ENCODE results near the gene IL4I1. TPM values are rescaled to one million over a fixed set of nuclear protein-coding genes. Genes with fewer than 3 reads are reported as not detected.

Gene IL4I1
- total RNA-seq, 1 donor from 2014 or later: not detected

DNA sequence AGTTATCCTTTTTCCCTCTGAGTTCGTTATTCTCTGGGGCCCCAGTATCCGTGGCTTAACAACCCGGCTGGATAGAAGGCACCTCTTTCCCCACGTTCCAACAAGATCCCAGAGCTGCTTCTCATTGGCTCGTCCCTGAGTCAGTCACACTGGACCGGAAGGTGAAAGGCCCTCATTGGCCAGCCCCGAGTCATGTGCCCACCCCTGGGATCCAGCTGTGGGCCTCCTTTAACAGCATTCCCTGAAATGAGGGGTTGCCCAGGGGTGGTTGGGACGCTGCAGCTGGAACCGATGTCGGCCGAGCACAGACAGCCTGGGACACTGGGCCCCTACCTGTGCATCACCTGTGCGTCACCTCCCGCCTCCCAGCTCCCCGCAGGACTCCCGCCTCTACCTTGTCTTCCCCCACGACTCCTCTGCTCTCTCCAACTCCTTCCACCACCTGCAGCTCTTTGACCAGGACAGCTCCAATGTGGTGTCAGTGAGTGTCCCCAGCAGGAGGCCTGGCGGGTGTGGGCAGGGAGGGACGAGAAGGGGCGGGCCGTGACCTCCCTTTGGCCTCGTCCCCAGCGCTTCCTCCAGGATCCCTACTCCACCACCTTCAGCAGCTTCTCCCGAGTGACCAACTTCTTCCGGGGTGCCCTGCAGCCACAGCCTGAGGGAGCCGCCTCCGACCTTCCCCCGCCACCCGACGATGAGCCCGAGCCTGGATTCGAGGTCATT is 14.9 kb downstream of the IL4I1 start:
- H3K36me3 ChIP-seq: peaks cover 82% of the 10 kb centered on the region
- H3K4me3 ChIP-seq: no peak overlapping the region
- no peak overlapping the region for H3K27ac ChIP-seq (replicated peaks)
- TF ChIP-seq, protein P1, sequence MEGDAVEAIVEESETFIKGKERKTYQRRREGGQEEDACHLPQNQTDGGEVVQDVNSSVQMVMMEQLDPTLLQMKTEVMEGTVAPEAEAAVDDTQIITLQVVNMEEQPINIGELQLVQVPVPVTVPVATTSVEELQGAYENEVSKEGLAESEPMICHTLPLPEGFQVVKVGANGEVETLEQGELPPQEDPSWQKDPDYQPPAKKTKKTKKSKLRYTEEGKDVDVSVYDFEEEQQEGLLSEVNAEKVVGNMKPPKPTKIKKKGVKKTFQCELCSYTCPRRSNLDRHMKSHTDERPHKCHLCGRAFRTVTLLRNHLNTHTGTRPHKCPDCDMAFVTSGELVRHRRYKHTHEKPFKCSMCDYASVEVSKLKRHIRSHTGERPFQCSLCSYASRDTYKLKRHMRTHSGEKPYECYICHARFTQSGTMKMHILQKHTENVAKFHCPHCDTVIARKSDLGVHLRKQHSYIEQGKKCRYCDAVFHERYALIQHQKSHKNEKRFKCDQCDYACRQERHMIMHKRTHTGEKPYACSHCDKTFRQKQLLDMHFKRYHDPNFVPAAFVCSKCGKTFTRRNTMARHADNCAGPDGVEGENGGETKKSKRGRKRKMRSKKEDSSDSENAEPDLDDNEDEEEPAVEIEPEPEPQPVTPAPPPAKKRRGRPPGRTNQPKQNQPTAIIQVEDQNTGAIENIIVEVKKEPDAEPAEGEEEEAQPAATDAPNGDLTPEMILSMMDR (IDR thresholded peaks at IDR 0.05; ENCODE audit: borderline replicate concordance): no peak
- peaks cover 22% of the 10 kb centered on the region for H3K4me1 ChIP-seq
- H3K9me3 ChIP-seq (replicated peaks): no peaks in the 10 kb centered on the region
- DNase-seq: no peak
- H3K27me3 ChIP-seq (ENCODE audit: low read depth): no peaks in the 10 kb centered on the region
- intact Hi-C loops (cut with micrococcal nuclease): no loop called here

DNA sequence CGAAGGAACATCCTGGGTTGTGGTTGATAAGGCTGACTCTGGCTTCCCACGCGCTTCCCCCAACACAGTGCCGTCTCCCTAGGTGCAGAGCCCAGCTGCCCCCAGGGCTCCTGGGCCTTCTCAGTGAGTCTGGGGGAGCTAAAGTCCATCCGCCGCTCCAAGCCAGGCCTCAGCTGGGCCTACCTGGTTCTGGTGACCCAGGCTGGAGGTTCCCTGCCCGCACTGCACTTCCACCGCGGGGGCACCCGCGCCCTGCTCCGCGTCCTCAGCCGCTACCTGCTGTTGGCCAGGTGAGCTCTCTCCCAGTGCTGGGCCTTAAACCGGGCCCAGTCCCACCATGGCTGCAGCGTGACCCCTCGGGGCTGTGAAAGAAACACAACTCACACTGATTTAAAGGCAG is 15.5 kb downstream of the IL4I1 start:
- Histone ChIP-seq H3K4me3 (no peak overlapping the region), H3K9me3 (replicated peaks) (no peaks in the 10 kb centered on the region), H3K36me3 (peaks cover 78% of the 10 kb centered on the region), H3K4me1 (peaks cover 24% of the 10 kb centered on the region), H3K27ac (replicated peaks) (no peak overlapping the region), H3K27me3 (ENCODE audit: low read depth) (no peaks in the 10 kb centered on the region)
- intact Hi-C loops (cut with micrococcal nuclease): no loop called here
- TF ChIP-seq, protein P1 (IDR thresholded peaks at IDR 0.05; ENCODE audit: borderline replicate concordance): no peak
- no peak for DNase-seq

DNA sequence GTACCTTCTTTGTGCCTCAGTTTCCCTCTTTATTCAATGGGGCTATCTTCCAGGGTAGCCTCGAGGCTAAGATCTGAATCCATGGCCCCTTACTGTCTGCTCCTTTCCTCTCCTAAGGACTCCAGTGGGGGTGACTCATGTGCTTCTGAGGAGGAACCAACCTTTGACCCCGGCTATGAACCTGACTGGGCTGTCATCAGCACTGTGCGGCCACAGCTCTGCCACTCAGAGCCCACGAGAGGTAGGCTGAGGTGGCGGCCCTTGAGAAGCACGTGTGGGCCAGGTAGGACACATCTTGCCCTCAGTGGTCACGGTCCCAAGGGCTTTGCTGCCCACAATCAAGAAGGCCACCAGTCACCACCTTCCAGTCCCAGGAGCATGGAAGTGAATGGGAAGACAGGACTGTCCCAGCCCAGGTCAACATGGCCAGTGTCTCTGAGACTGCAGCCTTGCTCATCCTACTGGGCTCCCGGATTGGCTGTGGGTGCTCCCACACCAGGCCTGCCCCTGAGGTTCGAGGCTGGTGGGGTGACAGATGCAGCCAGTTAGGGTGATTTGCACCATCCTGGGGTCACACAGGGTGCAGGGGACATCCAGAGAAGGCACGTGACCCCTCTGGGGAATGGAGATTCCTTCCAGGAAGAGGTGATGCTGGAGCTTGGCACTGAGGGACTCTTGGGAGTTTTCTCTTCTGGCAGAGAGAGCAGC is 16.4 kb downstream of the IL4I1 start:
- TF ChIP-seq, protein P1 (IDR thresholded peaks at IDR 0.05; ENCODE audit: borderline replicate concordance): no peak
- Histone ChIP-seq H3K4me1 (peaks cover 33% of the 10 kb centered on the region), H3K4me3 (no peak overlapping the region), H3K27ac (replicated peaks) (no peak overlapping the region), H3K9me3 (replicated peaks) (no peaks in the 10 kb centered on the region), H3K36me3 (peaks cover 69% of the 10 kb centered on the region), H3K27me3 (ENCODE audit: low read depth) (no peaks in the 10 kb centered on the region)
- intact Hi-C loops (cut with micrococcal nuclease): no loop called here
- no peak for DNase-seq

DNA sequence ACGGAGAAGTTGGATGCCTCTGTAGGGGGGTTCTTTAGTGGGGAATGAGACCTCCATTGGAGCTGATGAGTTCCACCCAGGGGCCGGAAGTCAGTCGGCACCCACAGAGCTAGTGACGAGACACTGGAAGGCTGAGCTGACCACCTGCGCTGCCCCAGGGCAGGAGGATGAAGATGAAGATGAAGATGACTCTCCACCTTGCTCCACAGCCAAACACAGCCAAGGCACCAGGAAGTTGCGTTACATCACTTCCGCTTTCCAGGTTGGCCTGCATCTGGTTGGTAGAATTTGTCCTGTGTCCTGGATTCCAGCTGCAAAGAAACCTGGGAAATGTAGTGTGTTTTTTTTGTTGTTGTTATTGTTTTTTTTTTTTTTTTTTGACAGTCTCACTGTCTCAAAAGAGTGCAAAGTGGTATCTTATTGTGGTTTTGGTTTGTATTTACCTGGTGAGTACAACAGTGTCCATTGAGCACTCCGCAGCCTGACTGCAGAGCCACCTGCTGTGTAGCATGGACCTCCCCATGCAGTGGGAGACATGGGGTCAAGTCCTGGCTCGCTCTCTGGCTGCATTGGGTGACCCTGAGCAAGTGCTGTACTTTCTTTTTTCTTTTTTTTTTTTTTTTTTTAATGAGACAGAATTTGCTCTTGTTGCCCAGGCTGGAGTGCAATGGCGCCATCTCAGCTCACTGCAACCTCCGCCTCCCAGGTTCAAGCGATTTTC is 17.3 kb downstream of the IL4I1 start:
- TF ChIP-seq, protein P1 (IDR thresholded peaks at IDR 0.05; ENCODE audit: borderline replicate concordance): no peak
- intact Hi-C loops (cut with micrococcal nuclease): no loop called here
- Histone ChIP-seq H3K4me3 (no peak overlapping the region), H3K27ac (replicated peaks) (no peak overlapping the region), H3K4me1 (peaks cover 42% of the 10 kb centered on the region), H3K36me3 (peaks cover 60% of the 10 kb centered on the region), H3K27me3 (ENCODE audit: low read depth) (no peaks in the 10 kb centered on the region), H3K9me3 (replicated peaks) (no peaks in the 10 kb centered on the region)
- no peak for DNase-seq

DNA sequence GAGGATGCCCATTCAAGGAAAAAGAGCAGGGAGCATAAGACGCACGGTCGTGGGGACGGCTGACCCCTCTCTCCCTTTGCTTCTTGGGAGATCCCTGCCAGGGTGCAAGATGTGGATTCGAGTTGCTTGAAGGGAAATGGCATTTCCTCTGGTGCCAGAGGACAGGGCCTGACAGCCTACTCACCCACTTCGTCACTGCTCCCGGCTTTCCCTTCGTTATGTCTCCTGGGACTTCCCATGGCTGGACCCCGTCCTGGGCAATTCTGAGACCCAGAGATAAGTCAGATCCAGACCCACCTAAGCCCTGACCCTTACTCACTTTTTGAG is 18.0 kb downstream of the IL4I1 start:
- no peaks in the 10 kb centered on the region for H3K27me3 ChIP-seq (ENCODE audit: low read depth)
- peak overlapping the region; percentile 99 for H3K27ac ChIP-seq (replicated peaks)
- peaks cover 53% of the 10 kb centered on the region for H3K36me3 ChIP-seq
- H3K4me1 ChIP-seq: peaks cover 47% of the 10 kb centered on the region
- peak overlapping the region; percentile 94 for H3K4me3 ChIP-seq
- intact Hi-C loops (cut with micrococcal nuclease): no loop called here
- no peaks in the 10 kb centered on the region for H3K9me3 ChIP-seq (replicated peaks)
- TF ChIP-seq, protein P1 (IDR thresholded peaks at IDR 0.05; ENCODE audit: borderline replicate concordance): no peak
- DNase-seq: no peak

Measured in left ventricle myocardium inferior (tissue), 1 donor.